Renal cortex interstitium (tissue), 11 donors: ENCODE measurements around the gene EIF3B. TPM values are rescaled to one million over a fixed set of nuclear protein-coding genes. Genes with fewer than 3 reads are reported as not detected.
"Not testable (repeated sequence)": the region's sequence is repeated elsewhere in the genome, so short reads cannot be mapped to it uniquely, and the experiment has no call there.

ENCODE experiments used
- DNase-seq, 11 donors: peaks; one replicate each; pipeline ENCODE4 v3.0.0-alpha.2; 2013; ENCODE audit warnings: low read depth in 9 of 11, low spot score in 4 of 11; ENCODE audit errors: extremely low read depth in 1 of 11
- polyA plus RNA-seq, 3 donors: library from polyadenylated mRNA; unstranded; fragments of 120-200 nt; gene quantifications; one replicate each; pipeline ENCODE4 v1.2.1, GENCODE V29; 2013; ENCODE audit not compliant: insufficient read length in 3 of 3

Gene EIF3B
- polyA plus RNA-seq, 3 donors, result 156 to 174 (median 160) TPM

GRCh38 chr7:2369139-2369538, 14.5 kb downstream of the EIF3B start:
- DNase-seq, result no peak

GRCh38 chr7:2371329-2371728, 16.7 kb downstream of the EIF3B start:
- no peak for DNase-seq

GRCh38 chr7:2372724-2373123, 18.1 kb downstream of the EIF3B start:
- DNase-seq, result no peak

- no peak for DNase-seq
Observed at GRCh38 chr7:2373124-2373556, 18.5 kb downstream of the EIF3B start.

GRCh38 chr7:2373646-2374045, 19.0 kb downstream of the EIF3B start:
- DNase-seq, result no peak

GRCh38 chr7:2374401-2374800, 19.8 kb downstream of the EIF3B start:
- no peak for DNase-seq

- no peak for DNase-seq
Observed at GRCh38 chr7:2374830-2375728, 20.5 kb downstream of the EIF3B start.

- DNase-seq, result no peak
Observed at GRCh38 chr7:2376351-2377154, 21.9 kb downstream of the EIF3B start.

- DNase-seq, result not testable (repeated sequence)
Observed at GRCh38 chr7:2377492-2377891, 22.9 kb downstream of the EIF3B start.

GRCh38 chr7:2378125-2378524, 23.5 kb downstream of the EIF3B start:
- not testable (repeated sequence) for DNase-seq

GRCh38 chr7:2379161-2379560, 24.5 kb downstream of the EIF3B start:
- DNase-seq, result no peak

- no peak for DNase-seq
Observed at GRCh38 chr7:2379821-2380450, 25.3 kb downstream of the EIF3B start.

GRCh38 chr7:2380461-2380860, 25.8 kb downstream of the EIF3B start:
- no peak for DNase-seq

GRCh38 chr7:2381227-2381626, 26.6 kb downstream of the EIF3B start:
- no peak for DNase-seq

GRCh38 chr7:2381881-2382509, 27.4 kb downstream of the EIF3B start:
- no peak for DNase-seq

- DNase-seq, result no peak
Observed at GRCh38 chr7:2383543-2384274, 29.1 kb downstream of the EIF3B start.

GRCh38 chr7:2384354-2385243, 30.0 kb downstream of the EIF3B start:
- DNase-seq, result no peak

- DNase-seq, result not testable (repeated sequence)
Observed at GRCh38 chr7:2386122-2386521, 31.5 kb downstream of the EIF3B start.
